ENCODE measurements around the gene NHERF1.
A peak's percentile ranks its signal among the peaks of the same experiment; 100 is the strongest.

The NHERF1 gene

DNA sequence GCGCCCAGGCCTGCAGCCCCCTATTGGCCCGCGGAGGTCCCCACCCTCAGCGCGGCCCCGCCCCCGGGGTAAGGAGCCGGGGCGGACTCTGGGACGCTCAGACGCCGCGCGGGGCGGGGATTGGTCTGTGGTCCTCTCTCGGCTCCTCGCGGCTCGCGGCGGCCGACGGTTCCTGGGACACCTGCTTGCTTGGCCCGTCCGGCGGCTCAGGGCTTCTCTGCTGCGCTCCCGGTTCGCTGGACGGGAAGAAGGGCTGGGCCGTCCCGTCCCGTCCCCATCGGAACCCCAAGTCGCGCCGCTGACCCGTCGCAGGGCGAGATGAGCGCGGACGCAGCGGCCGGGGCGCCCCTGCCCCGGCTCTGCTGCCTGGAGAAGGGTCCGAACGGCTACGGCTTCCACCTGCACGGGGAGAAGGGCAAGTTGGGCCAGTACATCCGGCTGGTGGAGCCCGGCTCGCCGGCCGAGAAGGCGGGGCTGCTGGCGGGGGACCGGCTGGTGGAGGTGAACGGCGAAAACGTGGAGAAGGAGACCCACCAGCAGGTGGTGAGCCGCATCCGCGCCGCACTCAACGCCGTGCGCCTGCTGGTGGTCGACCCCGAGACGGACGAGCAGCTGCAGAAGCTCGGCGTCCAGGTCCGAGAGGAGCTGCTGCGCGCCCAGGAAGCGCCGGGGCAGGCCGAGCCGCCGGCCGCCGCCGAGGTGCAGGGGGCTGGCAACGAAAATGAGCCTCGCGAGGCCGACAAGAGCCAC is at the start of gene NHERF1:
Gene NHERF1, plus strand, starts transcription at position 100 of the 750 bp plus-strand sequence. Its CDS starts 219 bp downstream, at position 319.
- peak; percentile 98 for DNase-seq (ENCODE audit: low spot score)

DNA sequence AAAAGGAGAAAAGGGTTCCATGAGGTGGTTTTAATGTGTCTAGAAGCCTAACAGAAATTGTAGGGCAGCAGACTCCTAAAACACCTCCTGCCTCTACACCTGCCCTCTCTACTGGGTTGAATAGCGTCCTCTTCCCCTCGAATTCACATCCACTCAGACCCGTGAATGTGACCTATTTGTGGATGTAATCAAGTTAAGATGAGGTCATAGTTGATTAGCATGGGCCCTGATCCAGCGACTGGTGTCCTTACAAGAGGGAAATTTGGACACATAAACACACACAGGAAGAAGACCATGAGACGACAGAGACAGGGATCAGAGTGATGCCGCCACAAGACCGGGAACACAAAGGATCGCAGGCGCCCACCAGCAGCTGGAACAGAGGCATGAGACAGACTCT is 49.2 kb upstream of the NHERF1 start:
- DNase-seq (ENCODE audit: low spot score) = no peak

GRCh38 chr17:74702116-74702871 is 46.1 kb upstream of the NHERF1 start:
- DNase-seq (ENCODE audit: low spot score) = no peak

GRCh38 chr17:74703311-74703710 is 45.1 kb upstream of the NHERF1 start:
- DNase-seq (ENCODE audit: low spot score) = no peak

GRCh38 chr17:74704544-74704943 is 43.9 kb upstream of the NHERF1 start:
- DNase-seq (ENCODE audit: low spot score) = no peak

DNA sequence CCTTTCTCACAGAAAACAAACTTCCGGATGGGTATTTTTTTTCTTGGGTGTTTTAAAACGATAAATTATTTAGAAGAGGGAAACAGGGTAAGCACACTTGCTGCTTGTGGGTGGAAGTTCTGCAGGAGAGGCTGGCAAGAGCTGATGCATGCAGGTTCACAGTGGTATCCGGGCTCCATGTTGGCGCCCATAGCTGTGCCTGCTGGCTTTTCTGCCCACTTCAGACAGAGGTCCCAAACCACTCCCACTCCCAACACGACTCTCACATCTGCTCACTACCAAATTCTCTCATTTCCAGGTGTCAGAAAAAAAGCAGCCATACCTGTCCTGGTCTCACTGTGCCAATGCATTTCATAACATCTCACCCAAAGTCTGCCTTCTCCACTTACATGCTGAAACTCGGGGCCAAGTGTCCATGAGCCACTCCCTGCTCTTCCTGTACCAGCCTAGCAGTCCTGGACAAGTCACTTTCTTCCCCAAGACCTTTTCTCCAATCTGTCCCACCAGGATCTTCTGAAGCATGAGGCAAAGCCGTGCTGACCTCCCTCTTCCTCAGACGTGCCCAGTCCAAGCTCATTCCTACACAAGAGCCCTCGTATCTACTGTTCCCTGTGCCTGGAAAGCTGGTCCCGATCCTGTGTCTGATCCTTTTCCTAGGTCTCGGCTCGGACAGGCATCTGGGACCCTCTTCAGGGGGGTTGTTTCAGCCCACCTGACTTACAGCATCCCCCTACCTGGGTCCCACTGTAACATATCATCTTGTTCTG is 37.2 kb upstream of the NHERF1 start:
- DNase-seq (ENCODE audit: low spot score) = no peak

- DNase-seq (ENCODE audit: low spot score) = no peak
Measured at GRCh38 chr17:74712301-74712700, 36.1 kb upstream of the NHERF1 start.

- DNase-seq (ENCODE audit: low spot score) = no peak
Measured at GRCh38 chr17:74712756-74713155, 35.7 kb upstream of the NHERF1 start, which contains the start of gene CD300LF. CD300LF (minus strand) TSS chr17:74712923; CDS start chr17:74712866, 57 bp downstream.

DNA sequence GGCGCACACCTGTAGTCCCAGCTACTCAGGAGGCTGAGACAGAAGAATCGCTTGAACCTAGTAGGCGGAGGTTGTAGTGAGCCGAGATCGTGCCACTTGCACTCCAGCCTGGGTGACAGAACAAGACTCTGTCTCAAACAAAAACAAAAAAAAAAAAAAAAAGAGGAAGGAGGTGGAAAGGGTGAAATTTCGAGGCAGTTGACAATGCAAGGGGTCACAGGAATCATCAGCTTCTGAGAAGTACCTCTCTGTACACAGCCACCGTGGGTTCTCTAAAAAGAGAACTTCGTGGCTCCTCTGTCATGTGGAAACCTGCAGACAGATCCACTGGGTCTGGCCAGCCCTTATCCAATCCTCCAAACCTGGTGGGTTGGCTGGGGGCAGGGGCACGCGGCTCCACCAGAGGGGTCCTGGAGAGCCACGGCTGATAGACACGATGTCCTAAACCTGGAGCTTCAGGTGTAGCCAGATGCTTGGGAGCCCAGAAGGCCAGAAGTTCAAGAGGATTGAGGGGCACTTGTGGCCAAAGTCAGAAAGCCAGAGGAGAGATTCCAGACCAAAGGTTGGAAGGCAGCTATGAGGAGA is 35.2 kb upstream of the NHERF1 start:
- DNase-seq (ENCODE audit: low spot score) = no peak

DNA sequence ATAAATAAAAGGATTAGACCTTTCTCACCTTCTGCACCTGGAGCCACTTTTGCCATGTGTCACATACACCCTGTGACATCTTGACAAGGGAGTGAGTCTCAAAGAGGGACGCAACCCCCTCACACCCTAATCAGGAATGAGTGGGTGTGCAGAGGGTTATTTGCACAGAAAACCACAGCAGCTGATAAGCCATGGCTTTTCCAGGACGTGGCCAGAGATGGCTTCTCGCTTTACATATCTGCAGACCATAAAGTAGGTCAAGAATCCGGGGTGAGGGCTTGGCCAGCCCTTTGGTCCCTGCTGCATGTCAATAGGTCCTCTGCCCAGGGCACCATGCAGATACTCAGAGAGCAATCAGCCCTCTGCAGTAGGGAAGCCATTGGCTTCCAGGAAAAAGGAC is 33.3 kb upstream of the NHERF1 start:
- DNase-seq (ENCODE audit: low spot score) = no peak

DNA sequence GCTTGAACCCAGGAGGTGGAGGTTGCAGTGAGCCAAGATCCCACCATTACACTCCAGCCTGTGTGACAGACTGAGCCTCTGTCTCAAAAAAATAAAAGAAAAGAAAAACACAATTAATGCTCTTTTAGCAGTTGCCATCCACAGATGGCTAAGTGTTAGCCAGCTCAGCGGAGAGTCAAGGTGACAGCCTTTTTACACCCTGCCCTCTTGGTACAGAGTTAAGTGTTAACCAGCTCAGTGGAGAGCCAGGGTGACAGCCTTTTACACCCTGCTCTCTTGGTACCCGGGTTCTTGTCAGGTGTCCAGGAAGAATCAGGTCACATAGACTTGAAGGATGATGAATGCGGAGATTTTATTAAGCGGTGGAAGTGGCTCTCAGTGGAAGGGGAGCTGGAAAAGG is 27.9 kb upstream of the NHERF1 start:
- no peak for DNase-seq (ENCODE audit: low spot score)

DNA sequence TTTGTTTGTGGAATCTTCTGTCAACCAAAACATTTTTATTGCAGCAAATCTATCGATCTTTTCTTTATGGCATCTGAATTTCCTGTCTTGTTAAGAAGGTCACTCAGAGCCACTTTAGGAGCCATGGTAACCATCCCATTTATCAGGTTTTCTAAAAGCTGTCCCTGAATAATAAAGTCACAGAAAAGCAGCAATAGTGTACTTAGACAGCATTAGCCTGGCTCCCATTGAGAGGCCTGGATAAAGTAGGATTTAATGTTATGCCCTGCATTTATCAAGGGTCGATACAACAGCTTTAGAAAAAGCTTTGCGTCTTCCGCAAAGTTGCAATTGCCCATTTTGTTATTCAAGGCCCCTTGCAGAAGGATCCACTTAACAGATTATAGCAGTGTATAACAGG is 25.6 kb upstream of the NHERF1 start:
- no peak for DNase-seq (ENCODE audit: low spot score)

DNA sequence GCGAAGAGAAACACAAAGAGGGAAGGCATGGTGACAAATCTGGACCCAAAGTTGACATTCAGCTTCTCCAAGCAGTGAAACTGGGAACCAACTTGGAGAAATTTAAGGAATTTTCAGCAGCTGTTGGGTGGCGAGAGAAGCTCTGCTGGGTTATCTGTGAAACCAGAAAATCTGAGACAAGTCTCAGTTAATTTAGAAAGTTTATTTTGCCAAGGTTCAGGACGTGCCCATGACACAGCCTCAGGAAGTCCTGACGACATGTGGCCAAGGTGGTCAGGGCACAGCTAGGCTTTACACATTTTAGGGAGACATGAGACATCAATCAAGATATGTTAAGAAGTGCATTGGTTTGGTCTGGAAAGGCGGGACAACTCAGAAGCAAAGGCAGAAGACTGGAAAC is 24.5 kb upstream of the NHERF1 start:
- no peak for DNase-seq (ENCODE audit: low spot score)

- no peak for DNase-seq (ENCODE audit: low spot score)
Measured at GRCh38 chr17:74725111-74725510, 23.3 kb upstream of the NHERF1 start.

GRCh38 chr17:74728033-74728701 is 20.3 kb upstream of the NHERF1 start:
- no peak for DNase-seq (ENCODE audit: low spot score)

DNA sequence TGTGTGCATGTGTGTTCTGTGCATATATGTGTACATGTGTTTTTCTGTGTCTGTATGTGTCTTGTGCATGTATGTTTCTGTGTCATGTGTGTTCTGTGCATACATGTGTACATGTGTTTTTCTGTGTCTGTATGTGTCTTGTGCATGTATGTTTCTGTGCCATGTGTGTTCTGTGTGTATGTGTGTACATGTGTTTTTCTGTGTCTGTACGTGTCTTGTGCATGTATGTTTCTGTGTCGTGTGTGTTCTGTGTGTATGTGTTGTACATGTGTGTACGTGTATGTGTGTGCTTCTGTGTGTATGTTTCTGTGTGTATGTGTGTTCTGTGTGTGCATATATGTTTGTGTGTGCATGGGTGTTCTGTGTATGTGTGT is 19.7 kb upstream of the NHERF1 start:
- DNase-seq (ENCODE audit: low spot score) = no peak

- DNase-seq (ENCODE audit: low spot score) = no peak
Measured at GRCh38 chr17:74729368-74729767, 19.1 kb upstream of the NHERF1 start.

DNA sequence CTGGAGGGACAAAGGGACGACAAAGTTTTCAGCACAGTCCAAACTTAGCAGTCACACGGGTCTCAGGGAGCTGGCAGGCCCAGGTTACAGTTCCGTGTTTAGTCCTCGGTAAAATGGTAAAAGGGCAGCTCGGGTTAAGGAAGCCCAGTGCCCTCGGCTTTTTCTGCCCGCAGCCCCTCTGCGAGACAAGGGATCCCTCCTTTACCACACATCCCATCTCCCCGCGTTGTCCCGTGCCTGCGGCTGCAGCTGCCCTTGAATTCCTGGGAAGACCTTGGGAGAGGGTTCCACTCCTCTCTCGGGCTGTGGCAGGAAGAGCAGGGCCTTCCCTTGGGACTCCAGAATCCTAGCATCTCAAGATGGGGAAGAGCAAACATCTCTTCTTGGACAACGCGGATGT is 18.6 kb upstream of the NHERF1 start:
- DNase-seq (ENCODE audit: low spot score) = no peak

- no peak for DNase-seq (ENCODE audit: low spot score)
Measured at GRCh38 chr17:74730491-74731346, 17.7 kb upstream of the NHERF1 start.

DNA sequence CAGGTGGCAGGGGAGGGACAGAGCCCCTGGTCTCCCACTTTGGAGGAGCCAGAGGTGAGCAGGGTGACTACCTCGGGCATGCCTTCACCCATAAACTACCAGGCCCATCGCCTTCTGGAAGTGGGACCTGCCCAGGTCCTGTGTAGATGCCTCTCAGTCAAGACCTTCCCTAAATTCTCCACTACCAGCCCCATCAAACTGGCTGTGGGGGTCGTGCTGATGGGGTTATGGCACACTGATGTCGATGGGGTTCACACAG is 17.2 kb upstream of the NHERF1 start:
- no peak for DNase-seq (ENCODE audit: low spot score)

All from AG08395 (cell line).